C4-2B (cell line): ENCODE data around the gene SCNN1G.
"Not testable (repeated sequence)": the region's sequence is repeated elsewhere in the genome, so short reads cannot be mapped to it uniquely, and the experiment has no call there.

Experiments
- H3K27ac ChIP-seq: fragments of 450-650 bp; 2 replicates; pipeline ENCODE4 v1.5.1; 2017
- CTCF ChIP-seq: fragments of 450-650 bp; conservative IDR thresholded peaks from 2 replicates; pipeline ENCODE4 v1.5.1; 2017; ENCODE audit warnings: mild to moderate bottlenecking
- ZFX ChIP-seq: fragments of 450-650 bp; IDR thresholded peaks from 2 replicates; pipeline ENCODE4 v1.6.1; 2017

SCNN1G gene

GRCh38 chr16:23244122-23244521 lies 61.6 kb downstream of the SCNN1G start:
- H3K27ac ChIP-seq = no peak overlapping the region
- TF ChIP-seq CTCF (no peak; the same call in 1 of the 2 replicates), ZFX (no peak)

- no peak overlapping the region for H3K27ac ChIP-seq
- no peak for TF ChIP-seq CTCF
- TF ChIP-seq ZFX = no peak
These were observed 62.7 kb downstream of the SCNN1G start for GRCh38 chr16:23245268-23245667.

- no peak overlapping the region for H3K27ac ChIP-seq
- TF ChIP-seq CTCF = no peak
- TF ChIP-seq ZFX = no peak
These were observed 66.0 kb downstream of the SCNN1G start for GRCh38 chr16:23248261-23249194.

- no peak overlapping the region for H3K27ac ChIP-seq
- TF ChIP-seq CTCF (no peak), ZFX (no peak)
These were observed 67.3 kb downstream of the SCNN1G start for GRCh38 chr16:23249830-23250229.

GRCh38 chr16:23252310-23252709 lies 69.8 kb downstream of the SCNN1G start:
- no peak overlapping the region for H3K27ac ChIP-seq
- no peak for TF ChIP-seq CTCF
- TF ChIP-seq ZFX = no peak

- H3K27ac ChIP-seq = not testable (repeated sequence)
These were observed 71.1 kb downstream of the SCNN1G start for GRCh38 chr16:23253650-23254049.

- no peak overlapping the region for H3K27ac ChIP-seq
These were observed 71.8 kb downstream of the SCNN1G start for GRCh38 chr16:23254338-23254737.

More at GRCh38 chr16:23254338-23254737, 71.8 kb downstream of the SCNN1G start:
- TF ChIP-seq ZFX (no peak), CTCF (no peak)
